NCI-H460 (cell line): ENCODE measurements around the gene QSOX1. TPM values are rescaled to one million over a fixed set of nuclear protein-coding genes. Genes with fewer than 3 reads are reported as not detected.

ENCODE experiments used
- DNase-seq: peaks from one replicate; pipeline ENCODE4 v3.0.0-alpha.2; 2016; ENCODE audit warnings: low read depth; ENCODE audit errors: extremely low read depth
- total RNA-seq: library from RNA; depleted of rRNA; stranded (reverse); fragments of >200 nt; shearing (Covaris generic); gene quantifications from 2 replicates; pipeline ENCODE4 v1.2.3, GENCODE V29; 2014

Gene QSOX1
- total RNA-seq, 1 experiment from 2014 or later, result 122 TPM

GRCh38 chr1:180210008-180210620, 55.4 kb downstream of the QSOX1 start:
- no peak for DNase-seq

GRCh38 chr1:180211156-180211859, 56.6 kb downstream of the QSOX1 start:
- DNase-seq, result no peak

GRCh38 chr1:180211860-180212229, 57.2 kb downstream of the QSOX1 start:
- no peak for DNase-seq

GRCh38 chr1:180213401-180214170, 58.9 kb downstream of the QSOX1 start:
- no peak for DNase-seq

- no peak for DNase-seq
Measured at GRCh38 chr1:180215856-180216625, 61.4 kb downstream of the QSOX1 start.

GRCh38 chr1:180217006-180217405, 62.3 kb downstream of the QSOX1 start:
- no peak for DNase-seq

- DNase-seq, result no peak
Measured at GRCh38 chr1:180218806-180219765, 64.4 kb downstream of the QSOX1 start.

GRCh38 chr1:180219776-180220175, 65.1 kb downstream of the QSOX1 start:
- no peak for DNase-seq

GRCh38 chr1:180221462-180221861, 66.8 kb downstream of the QSOX1 start:
- no peak for DNase-seq

- DNase-seq, result no peak
Measured at GRCh38 chr1:180224902-180225301, 70.2 kb downstream of the QSOX1 start.

- no peak for DNase-seq
Measured at GRCh38 chr1:180225403-180225802, 70.7 kb downstream of the QSOX1 start.

- DNase-seq, result no peak
Measured at GRCh38 chr1:180227861-180228647, 73.4 kb downstream of the QSOX1 start.

GRCh38 chr1:180228648-180229482, 74.2 kb downstream of the QSOX1 start:
- DNase-seq, result no peak

GRCh38 chr1:180229483-180230415, 75.1 kb downstream of the QSOX1 start, which contains the start of gene LHX4:
LHX4 (plus strand) TSS chr1:180230264; CDS start chr1:180230530, 266 bp downstream.
- DNase-seq, result peak; percentile 42

GRCh38 chr1:180230416-180230790, 75.7 kb downstream of the QSOX1 start:
- no peak for DNase-seq

GRCh38 chr1:180230791-180231505, 76.3 kb downstream of the QSOX1 start:
- peak; percentile 32 for DNase-seq
